K562 (cell line): ENCODE data around the gene CLPSL1. TPM values are rescaled to one million over a fixed set of nuclear protein-coding genes. Genes with fewer than 3 reads are reported as not detected.

ENCODE experiments used
- ATAC-seq: fragments of 200-7000 bp; cut with Tn5 transposase; 3 replicates; pipeline ENCODE4 v1.9.1; 2020; ENCODE audit warnings: moderate library complexity
- BruUV-seq: library from RNA; stranded (reverse); fragments of 400-500 nt; replicated peaks from 2 replicates; lab custom pipeline; 2021; lab: Mats Ljungman, UMichigan
- CTCF ChIA-PET: fragments of 300-600 bp; formaldehyde crosslinking; extraction: SDS; loops from one replicate; lab custom pipeline; 2021; ENCODE audit warnings: low intra/inter-chr PET ratio; lab: Yijun Ruan, JAX
- POLR2A ChIA-PET: fragments of 300-600, 350-650 bp; sonication (Branson Sonifier 250); formaldehyde crosslinking; extraction: SDS; loops from one replicate; lab custom pipeline; 2021; ENCODE audit warnings: antibody characterized with exemption, inconsistent platforms; lab: Yijun Ruan, JAX
- DNase-seq, 4 experiments: peaks; one replicate each; pipeline versions ENCODE4 v3.0.0 to v3.0.0-alpha.2; 2011 to 2018; ENCODE audit warnings: low spot score in 3 of 4, mixed read lengths in 3 of 4; ENCODE audit errors: extremely low read depth in 1 of 4
- FAIRE-seq: peaks from 2 replicates; lab custom pipeline; 2011; peaks lifted over from hg19 to GRCh38; lab: Jason Lieb, UNC
- H2AFZ ChIP-seq: 2 replicates; pipeline ENCODE4 v1.6.0; 2011; ENCODE audit warnings: low read depth, low read length, control low read depth, inconsistent platforms
- H3K27ac ChIP-seq: fragments of 200-600 bp; 3 replicates; pipeline ENCODE4 v1.8.0; 2011; ENCODE audit warnings: low read depth, mild to moderate bottlenecking, control low read depth, inconsistent platforms, low read length, moderate library complexity, mixed read lengths; ENCODE audit errors: extremely low read depth
- H3K27me3 ChIP-seq, 2 experiments: fragments of 300-600 bp in 1 of 2; 2 replicates in 1 of 2; 3 replicates in 1 of 2; pipeline versions ENCODE4 v1.6.0 to v1.8.0; 2011; ENCODE audit warnings: inconsistent platforms in 2 of 2, low read length in 2 of 2, mild to moderate bottlenecking in 1 of 2, mixed read lengths in 1 of 2, moderate library complexity in 1 of 2; ENCODE audit not compliant: control insufficient read depth in 2 of 2, insufficient read depth in 2 of 2
- H3K36me3 ChIP-seq: fragments of 300-600 bp; 3 replicates; pipeline ENCODE4 v1.8.0; 2011; ENCODE audit warnings: mild to moderate bottlenecking, low read length, inconsistent platforms; ENCODE audit not compliant: control insufficient read depth, insufficient read depth
- H3K4me1 ChIP-seq, 2 experiments: fragments of 200-600 bp in 1 of 2; replicated peaks in 1 of 2; 2 replicates in 1 of 2; 3 replicates in 1 of 2; pipeline versions ENCODE4 v1.5.1 to v1.8.0; 2011; ENCODE audit warnings: inconsistent platforms in 2 of 2, low read length in 2 of 2, mild to moderate bottlenecking in 1 of 2, mixed read lengths in 1 of 2, moderate library complexity in 1 of 2; ENCODE audit not compliant: control insufficient read depth in 2 of 2, insufficient read depth in 2 of 2
- H3K4me2 ChIP-seq: 2 replicates; pipeline ENCODE4 v1.6.1; 2011; ENCODE audit warnings: low read length, control low read depth, inconsistent platforms, mixed read lengths; ENCODE audit not compliant: insufficient read depth
- H3K4me3 ChIP-seq: fragments of 200-600 bp; sonication (generic), shearing (Covaris generic); 2 replicates; pipeline ENCODE4 v1.5.1; 2016; ENCODE audit warnings: control low read depth, inconsistent platforms
- H3K79me2 ChIP-seq: fragments of 200-600 bp; 3 replicates; pipeline ENCODE4 v1.8.0; 2011; ENCODE audit warnings: low read length, inconsistent platforms; ENCODE audit not compliant: control insufficient read depth, insufficient read depth
- H3K9ac ChIP-seq, 2 experiments: 2 replicates each; pipeline versions ENCODE4 v1.6.0 to v1.6.1; 2011; ENCODE audit warnings: low read depth in 2 of 2, low read length in 2 of 2, control low read depth in 1 of 2, inconsistent platforms in 1 of 2, mild to moderate bottlenecking in 1 of 2, mixed read lengths in 1 of 2; ENCODE audit not compliant: insufficient read depth in 1 of 2
- H3K9me1 ChIP-seq: one replicate; pipeline ENCODE4 v1.6.0; 2011; ENCODE audit warnings: inconsistent platforms, mild to moderate bottlenecking, low read length, moderate library complexity; ENCODE audit not compliant: control insufficient read depth, insufficient read depth
- H3K9me3 ChIP-seq: replicated peaks from 2 replicates; pipeline ENCODE4 v1.5.1; 2011; ENCODE audit warnings: low read depth, low read length, inconsistent platforms; ENCODE audit not compliant: control insufficient read depth, insufficient read depth
- H4K20me1 ChIP-seq: replicated peaks from 2 replicates; pipeline ENCODE4 v1.6.1; 2011; ENCODE audit warnings: low read length, inconsistent platforms, mixed read lengths; ENCODE audit not compliant: control insufficient read depth, insufficient read depth
- FOXA3 ChIP-seq, 2 experiments: fragments of 450-650 bp in 1 of 2; sonication (generic) in 1 of 2; formaldehyde crosslinking; IDR thresholded peaks in 1 of 2; conservative IDR thresholded peaks in 1 of 2; 2 replicates each; pipeline versions ENCODE4 v1.4.0 to v1.8.0; 2020 to 2022; ENCODE audit warnings: mild to moderate bottlenecking in 2 of 2, missing genetic modification reagents in 1 of 2
- HDGF ChIP-seq: fragments of 450-650 bp; IDR thresholded peaks from 2 replicates; pipeline ENCODE4 v1.6.1; 2016
- MIER1 ChIP-seq: fragments of 450-650 bp; IDR thresholded peaks from 2 replicates; pipeline ENCODE4 v1.6.1; 2016; ENCODE audit warnings: antibody characterized with exemption, mild to moderate bottlenecking, low read depth
- NONO ChIP-seq, 2 experiments: fragments of 200-400 bp in 1 of 2; fragments of 450-650 bp in 1 of 2; formaldehyde crosslinking in 1 of 2; IDR thresholded peaks; 2 replicates each; pipeline ENCODE4 v1.6.1; 2017; ENCODE audit warnings: low read depth in 2 of 2, mild to moderate bottlenecking in 2 of 2, moderate library complexity in 2 of 2, low read length in 1 of 2
- PRMT5 ChIP-seq: sonication (generic); formaldehyde crosslinking; IDR thresholded peaks from 2 replicates; pipeline ENCODE4 v1.5.0; 2020; ENCODE audit warnings: missing genetic modification reagents
- RBM22 ChIP-seq: fragments of 200-400 bp; formaldehyde crosslinking; IDR thresholded peaks from 2 replicates; pipeline ENCODE4 v1.6.1; 2018; ENCODE audit warnings: low read length, low read depth; ENCODE audit not compliant: poor library complexity, severe bottlenecking
- TAF15 ChIP-seq: fragments of 200-400 bp; formaldehyde crosslinking; IDR thresholded peaks from 2 replicates; pipeline ENCODE4 v1.6.1; 2017; ENCODE audit warnings: mild to moderate bottlenecking, low read depth, low read length, moderate library complexity
- ZNF274 ChIP-seq: IDR thresholded peaks from 2 replicates; pipeline ENCODE4 v1.6.1; 2011; ENCODE audit warnings: low read depth, mild to moderate bottlenecking, low read length, moderate library complexity, borderline replicate concordance
- ZNF431 ChIP-seq: sonication (generic); formaldehyde crosslinking; IDR thresholded peaks from 2 replicates; pipeline ENCODE4 v1.8.0; 2022; ENCODE audit warnings: mild to moderate bottlenecking, missing genetic modification reagents
- WGBS: fragments of 100-300 bp; shearing (Covaris generic); methylation state at CpG from one replicate; pipeline ENCODE4 v1.1.6; 2016; ENCODE audit warnings: low coverage, mixed read lengths; ENCODE audit not compliant: insufficient coverage; ENCODE audit errors: missing lambda C conversion rate; 5-methylcytosine and 5-hydroxymethylcytosine counted together
- in situ Hi-C: fragments of 300-500 bp; cut with MboI; formaldehyde crosslinking; loops from 4 replicates; pipeline ENCODE4 v1.15.0; 2018; ENCODE audit warnings: inconsistent platforms, mixed read lengths
- intact Hi-C: fragments of 100-400 bp; cut with micrococcal nuclease; formaldehyde crosslinking; loops from 2 replicates; pipeline ENCODE4 v1.14.2; 2022
- polyA plus RNA-seq, 8 experiments: library from polyadenylated mRNA; depleted of rRNA in 4 of 8; stranded (reverse) in 5 of 8; unstranded in 3 of 8; fragments of >200 nt; fragmentation: Nextera tagmentation in 2 of 8; fragmentation: Illumina TruSeq in 1 of 8; extraction: Ambion mirVana in 2 of 8; extraction: Trizol in 1 of 8; gene quantifications; 2 replicates each; pipeline versions ENCODE4 v1.2.1 to v1.2.3, GENCODE V29; 2011 to 2014; ENCODE audit warnings: inconsistent platforms in 1 of 8, missing spikeins in 1 of 8
- total RNA-seq, 7 experiments: library from RNA; depleted of rRNA in 6 of 7; stranded (reverse); fragments of >200 nt in 6 of 7; fragmentation: Illumina TruSeq in 2 of 7; extraction: Trizol in 2 of 7; gene quantifications; 2 replicates each; pipeline versions ENCODE4 v1.2.1 to v1.2.3, GENCODE V29; 2011 to 2021; ENCODE audit warnings: low replicate concordance in 1 of 7
- TF ChIP-seq, protein P1 (sequence below): conservative IDR thresholded peaks from 2 replicates; pipeline ENCODE4 v1.6.1; 2011; ENCODE audit warnings: low read depth, mild to moderate bottlenecking, low read length; ENCODE audit not compliant: control insufficient read depth
- TF ChIP-seq, protein P2 (sequence below): sonication (generic); IDR thresholded peaks from 2 replicates; pipeline ENCODE4 v1.6.1; 2016
- TF ChIP-seq, protein P3 (sequence below): sonication (generic); formaldehyde crosslinking; IDR thresholded peaks from 2 replicates; pipeline ENCODE4 v1.9.0; 2022; ENCODE audit warnings: mild to moderate bottlenecking, missing genetic modification reagents
- TF ChIP-seq, protein P4 (sequence below): sonication (generic); formaldehyde crosslinking; IDR thresholded peaks from 2 replicates; pipeline ENCODE4 v1.8.0; 2022; ENCODE audit warnings: mild to moderate bottlenecking, missing genetic modification reagents

The CLPSL1 gene
- total and polyA plus RNA-seq, 9 of the 15 experiments (the other 6 are each of a cell fraction or from before 2014, with no cell fraction given): not detected

DNA sequence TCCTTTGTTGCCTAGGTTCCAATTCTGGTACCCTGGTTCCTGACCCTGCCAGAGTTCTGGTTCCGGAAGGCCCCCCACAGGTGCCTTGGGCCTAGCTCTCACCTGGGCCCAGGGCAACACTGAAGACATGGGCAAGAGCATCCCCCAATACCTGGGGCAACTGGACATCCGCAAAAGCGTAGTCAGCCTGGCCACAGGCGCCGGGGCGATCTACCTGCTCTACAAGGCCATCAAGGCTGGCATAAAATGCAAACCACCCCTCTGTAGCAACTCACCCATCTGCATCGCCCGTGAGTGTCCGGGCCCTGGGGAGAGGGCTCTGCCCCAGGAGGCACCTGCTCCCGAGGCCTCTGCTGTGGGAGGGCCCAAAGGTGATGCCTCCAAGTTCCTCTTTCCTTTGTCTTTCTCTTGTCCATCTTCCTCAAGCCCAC is 43.8 kb upstream of the CLPSL1 start, which contains the start of gene ARMC12:
Gene ARMC12 (plus strand): TSS at position 51 of the 431 bp plus-strand sequence. CDS start 77 bp downstream, at position 128.
- Histone ChIP-seq H4K20me1 (no peaks in the 10 kb centered on the region), H3K27ac (no peak within 1 kb of the TSS; the same call in 2 of the 3 replicates), H3K9ac (peak within 1 kb of the TSS in 1 of 2 experiments; percentile 18; a peak in 1 of 4 replicates), H3K36me3 (no peaks in the 10 kb centered on the region), H3K4me3 (no peak within 1 kb of the TSS), H3K4me1 (peaks cover 18 to 20% of the 10 kb centered on the region in 2 experiments), H3K9me1 (no peaks in the 10 kb centered on the region), H3K9me3 (no peaks in the 10 kb centered on the region), H2AFZ (peak within 1 kb of the TSS; percentile 76), H3K27me3 (no peaks in the 10 kb centered on the region), H3K4me2 (peak within 1 kb of the TSS; percentile 9; the same call in 1 of the 2 replicates), H3K79me2 (no peaks in the 10 kb centered on the region; the same call in 2 of the 3 replicates)
- no peak for DNase-seq
- intact Hi-C loops (loop anchor here (1.0 to 10.0 kb wide), 4 partner anchors 153 to 440 kb away; partner anchors contain the start of gene DEF6), in situ Hi-C loops (loop anchor here (5.0 kb wide), 3 partner anchors 155 to 440 kb away; partner anchors contain the start of gene DEF6)
- FAIRE-seq: no peak
- ChIA-PET POLR2A (interaction anchor here (0.6 to 2.5 kb wide), 14 partner anchors 12 to 266 kb away, joined by 3 to 10 read pairs (median 4); no protein-coding TSS in a partner anchor), CTCF (interaction anchor here (0.6 to 8.4 kb wide), 7 partner anchors 104 to 443 kb away, joined by 3 to 195 read pairs (median 7); partner anchors contain the start of gene DEF6)
- peak; percentile 1; the same call in 2 of the 3 replicates for ATAC-seq
- BruUV-seq: no TSS peak
- 72% methylated on average over 10 of the region's 10 CpGs for WGBS
- TF ChIP-seq, protein P1, sequence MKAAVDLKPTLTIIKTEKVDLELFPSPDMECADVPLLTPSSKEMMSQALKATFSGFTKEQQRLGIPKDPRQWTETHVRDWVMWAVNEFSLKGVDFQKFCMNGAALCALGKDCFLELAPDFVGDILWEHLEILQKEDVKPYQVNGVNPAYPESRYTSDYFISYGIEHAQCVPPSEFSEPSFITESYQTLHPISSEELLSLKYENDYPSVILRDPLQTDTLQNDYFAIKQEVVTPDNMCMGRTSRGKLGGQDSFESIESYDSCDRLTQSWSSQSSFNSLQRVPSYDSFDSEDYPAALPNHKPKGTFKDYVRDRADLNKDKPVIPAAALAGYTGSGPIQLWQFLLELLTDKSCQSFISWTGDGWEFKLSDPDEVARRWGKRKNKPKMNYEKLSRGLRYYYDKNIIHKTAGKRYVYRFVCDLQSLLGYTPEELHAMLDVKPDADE: 0 out of 2 replicates have a peak, but pooled peaks have one; percentile 21
- TF ChIP-seq PRMT5 (CRISPR knock-in tag) (0 out of 2 replicates have a peak, but pooled peaks have one; percentile 37), MIER1 (no peak), FOXA3 (CRISPR knock-in tag; conservative IDR thresholded peaks at IDR 0.05 in 1 of 2, IDR thresholded peaks at IDR 0.05 in 1 of 2) (peak in 1 of 2 experiments; percentile 36; a peak in 1 of 4 replicates), TAF15 (no peak), HDGF (no peak), RBM22 (no peak), ZNF431 (CRISPR knock-in tag) (no peak), NONO (IDR thresholded peaks at IDR 0.05; ENCODE audit: low read depth in 2 of 2, low read length in 1 of 2) (no peak), ZNF274 (no peak)
- TF ChIP-seq, protein P2, sequence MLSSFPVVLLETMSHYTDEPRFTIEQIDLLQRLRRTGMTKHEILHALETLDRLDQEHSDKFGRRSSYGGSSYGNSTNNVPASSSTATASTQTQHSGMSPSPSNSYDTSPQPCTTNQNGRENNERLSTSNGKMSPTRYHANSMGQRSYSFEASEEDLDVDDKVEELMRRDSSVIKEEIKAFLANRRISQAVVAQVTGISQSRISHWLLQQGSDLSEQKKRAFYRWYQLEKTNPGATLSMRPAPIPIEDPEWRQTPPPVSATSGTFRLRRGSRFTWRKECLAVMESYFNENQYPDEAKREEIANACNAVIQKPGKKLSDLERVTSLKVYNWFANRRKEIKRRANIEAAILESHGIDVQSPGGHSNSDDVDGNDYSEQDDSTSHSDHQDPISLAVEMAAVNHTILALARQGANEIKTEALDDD: no peak
- TF ChIP-seq, protein P3, sequence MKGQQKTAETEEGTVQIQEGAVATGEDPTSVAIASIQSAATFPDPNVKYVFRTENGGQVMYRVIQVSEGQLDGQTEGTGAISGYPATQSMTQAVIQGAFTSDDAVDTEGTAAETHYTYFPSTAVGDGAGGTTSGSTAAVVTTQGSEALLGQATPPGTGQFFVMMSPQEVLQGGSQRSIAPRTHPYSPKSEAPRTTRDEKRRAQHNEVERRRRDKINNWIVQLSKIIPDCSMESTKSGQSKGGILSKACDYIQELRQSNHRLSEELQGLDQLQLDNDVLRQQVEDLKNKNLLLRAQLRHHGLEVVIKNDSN: peak; percentile 26; the same call in 1 of the 2 replicates
- TF ChIP-seq, protein P4, sequence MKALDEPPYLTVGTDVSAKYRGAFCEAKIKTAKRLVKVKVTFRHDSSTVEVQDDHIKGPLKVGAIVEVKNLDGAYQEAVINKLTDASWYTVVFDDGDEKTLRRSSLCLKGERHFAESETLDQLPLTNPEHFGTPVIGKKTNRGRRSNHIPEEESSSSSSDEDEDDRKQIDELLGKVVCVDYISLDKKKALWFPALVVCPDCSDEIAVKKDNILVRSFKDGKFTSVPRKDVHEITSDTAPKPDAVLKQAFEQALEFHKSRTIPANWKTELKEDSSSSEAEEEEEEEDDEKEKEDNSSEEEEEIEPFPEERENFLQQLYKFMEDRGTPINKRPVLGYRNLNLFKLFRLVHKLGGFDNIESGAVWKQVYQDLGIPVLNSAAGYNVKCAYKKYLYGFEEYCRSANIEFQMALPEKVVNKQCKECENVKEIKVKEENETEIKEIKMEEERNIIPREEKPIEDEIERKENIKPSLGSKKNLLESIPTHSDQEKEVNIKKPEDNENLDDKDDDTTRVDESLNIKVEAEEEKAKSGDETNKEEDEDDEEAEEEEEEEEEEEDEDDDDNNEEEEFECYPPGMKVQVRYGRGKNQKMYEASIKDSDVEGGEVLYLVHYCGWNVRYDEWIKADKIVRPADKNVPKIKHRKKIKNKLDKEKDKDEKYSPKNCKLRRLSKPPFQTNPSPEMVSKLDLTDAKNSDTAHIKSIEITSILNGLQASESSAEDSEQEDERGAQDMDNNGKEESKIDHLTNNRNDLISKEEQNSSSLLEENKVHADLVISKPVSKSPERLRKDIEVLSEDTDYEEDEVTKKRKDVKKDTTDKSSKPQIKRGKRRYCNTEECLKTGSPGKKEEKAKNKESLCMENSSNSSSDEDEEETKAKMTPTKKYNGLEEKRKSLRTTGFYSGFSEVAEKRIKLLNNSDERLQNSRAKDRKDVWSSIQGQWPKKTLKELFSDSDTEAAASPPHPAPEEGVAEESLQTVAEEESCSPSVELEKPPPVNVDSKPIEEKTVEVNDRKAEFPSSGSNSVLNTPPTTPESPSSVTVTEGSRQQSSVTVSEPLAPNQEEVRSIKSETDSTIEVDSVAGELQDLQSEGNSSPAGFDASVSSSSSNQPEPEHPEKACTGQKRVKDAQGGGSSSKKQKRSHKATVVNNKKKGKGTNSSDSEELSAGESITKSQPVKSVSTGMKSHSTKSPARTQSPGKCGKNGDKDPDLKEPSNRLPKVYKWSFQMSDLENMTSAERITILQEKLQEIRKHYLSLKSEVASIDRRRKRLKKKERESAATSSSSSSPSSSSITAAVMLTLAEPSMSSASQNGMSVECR (CRISPR knock-in tag): peak; percentile 32; the same call in 1 of the 2 replicates
